Measurements from ENCODE around the gene OSBPL10.

DNA sequence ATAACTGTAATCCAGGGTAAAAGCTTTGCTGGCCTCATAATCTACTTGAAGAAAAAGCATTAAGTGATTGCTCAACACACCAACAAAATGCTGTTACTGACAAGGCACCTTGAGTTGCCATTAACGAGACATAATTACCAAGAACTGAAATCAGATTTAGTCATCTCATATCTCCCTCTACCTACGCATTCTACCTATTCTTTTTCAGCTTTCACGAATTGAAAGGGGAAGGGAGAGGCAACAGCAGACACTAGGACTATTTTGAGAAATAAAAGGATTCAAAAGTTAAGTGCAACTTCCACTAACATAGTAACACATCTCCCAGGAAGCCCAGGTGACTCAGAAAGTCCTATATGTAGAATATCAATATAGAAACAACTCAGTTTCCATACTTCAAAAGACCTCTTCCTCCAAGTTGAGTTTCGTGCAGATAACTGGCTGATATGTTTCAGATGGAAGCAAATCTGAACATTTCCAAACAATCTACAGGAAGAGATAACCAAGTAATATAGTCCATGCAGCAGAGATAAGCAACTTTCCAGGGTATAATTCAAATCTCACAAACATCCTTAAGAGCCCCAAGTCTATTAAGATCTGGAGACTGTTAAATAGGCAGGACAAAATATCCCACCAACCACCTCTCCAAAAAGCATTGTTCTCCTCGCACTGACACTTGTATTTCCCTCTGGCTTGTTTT, 1.9 kb downstream of the OSBPL10 start:
- no peak for TF ChIP-seq ZNF8 (CRISPR knock-in tag; IDR thresholded peaks at IDR 0.05)
- no peak for TF ChIP-seq ZFP30 (CRISPR knock-in tag; IDR thresholded peaks at IDR 0.05)
- TF ChIP-seq OSR1 (CRISPR knock-in tag; IDR thresholded peaks at IDR 0.05), result no peak
- no peak for TF ChIP-seq ARNTL (CRISPR knock-in tag; IDR thresholded peaks at IDR 0.05; ENCODE audit: borderline replicate concordance, low read depth)
- no peak for TF ChIP-seq CREB5 (CRISPR knock-in tag; IDR thresholded peaks at IDR 0.05; ENCODE audit: low read depth)
- no peak for TF ChIP-seq RARB (CRISPR knock-in tag; IDR thresholded peaks at IDR 0.05)
- no peak for TF ChIP-seq CSDC2 (CRISPR knock-in tag; IDR thresholded peaks at IDR 0.05)
- no peak for TF ChIP-seq TSHZ2 (CRISPR knock-in tag; IDR thresholded peaks at IDR 0.05)
- TF ChIP-seq GLIS3 (CRISPR knock-in tag; IDR thresholded peaks at IDR 0.05), result no peak
- no peak for TF ChIP-seq ZC3H10 (CRISPR knock-in tag; IDR thresholded peaks at IDR 0.05)

All from SK-N-SH treated with all-trans-retinoic acid at 6 μM for 48 hours (cell line).